NCI-H2081 (cell line): ENCODE measurements around the gene EED.
"Not testable (repeated sequence)": the region's sequence is repeated elsewhere in the genome, so short reads cannot be mapped to it uniquely, and the experiment has no call there.

ENCODE experiments used
- DNase-seq, 2 experiments: peaks; one replicate each; lab custom pipeline; 2025; lab: John Stamatoyannopoulos, UW

The EED gene

DNA sequence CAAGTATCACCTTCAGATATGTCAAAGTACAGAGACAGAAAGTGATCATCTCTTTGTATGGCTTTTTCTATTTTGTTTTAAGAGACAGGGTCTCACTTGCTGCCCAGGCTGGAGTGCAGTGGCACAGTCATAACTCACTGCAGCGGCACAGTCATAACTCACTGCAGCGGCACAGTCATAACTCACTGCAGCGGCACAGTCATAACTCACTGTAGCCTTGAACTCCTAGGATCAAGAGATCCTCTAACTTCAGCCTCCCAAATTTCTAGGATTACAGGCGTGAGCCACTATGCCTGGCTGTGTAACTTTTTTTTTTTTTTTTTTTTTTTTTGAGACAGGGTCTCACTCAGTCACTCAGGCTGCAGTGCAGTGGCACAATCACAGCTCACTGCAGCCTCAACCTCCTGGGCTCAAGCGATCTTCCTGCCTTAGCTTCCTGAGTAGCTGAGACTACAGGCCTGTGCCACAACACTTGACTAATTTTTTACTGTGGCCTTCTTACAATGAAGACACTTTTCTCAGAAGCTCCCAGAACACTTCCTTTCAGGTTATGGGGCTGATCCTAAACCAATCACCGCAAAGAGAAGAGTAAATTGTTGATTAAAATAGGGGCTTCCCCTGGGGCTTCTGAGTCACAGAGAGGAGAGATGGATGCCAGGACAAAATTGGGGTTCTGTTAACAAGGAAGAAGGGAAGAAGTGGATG lies 48.5 kb downstream of the EED start:
- no peak for DNase-seq

DNA sequence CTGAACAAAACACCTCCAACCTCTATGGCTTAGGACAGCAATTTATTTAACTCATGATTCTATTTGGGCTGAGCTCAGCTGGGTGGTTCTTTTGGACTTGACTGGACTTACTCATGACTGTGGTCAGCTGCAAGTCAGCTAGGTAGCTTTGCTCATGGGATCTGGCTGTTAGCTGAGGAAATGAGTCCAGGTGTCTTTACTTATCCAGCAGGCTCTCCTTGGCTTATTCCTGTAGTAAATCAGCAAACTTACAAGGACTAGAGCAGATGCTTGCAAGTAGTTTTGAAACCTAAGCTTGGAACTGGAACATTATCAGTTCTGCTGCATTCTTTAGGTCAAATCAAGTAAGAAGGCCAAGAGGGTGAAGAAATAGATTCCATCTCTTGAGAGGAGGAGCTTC lies 49.5 kb downstream of the EED start:
- no peak for DNase-seq

DNA sequence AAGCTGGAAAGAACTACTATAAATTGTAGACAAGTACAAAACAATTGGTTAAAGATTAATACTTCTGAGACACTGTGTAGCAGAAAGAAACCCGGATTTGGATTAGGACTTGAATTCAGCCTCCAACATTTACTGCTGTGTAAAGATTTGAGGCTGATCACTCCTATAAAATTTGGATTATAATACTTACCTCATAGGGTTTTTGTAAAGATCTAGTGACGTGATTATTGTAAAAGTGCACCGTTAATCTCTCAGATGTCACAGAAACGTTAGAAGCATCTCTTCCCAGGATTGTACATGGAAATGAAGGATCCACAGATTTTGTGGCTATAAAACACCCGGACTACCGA lies 57.2 kb downstream of the EED start:
- no peak for DNase-seq

DNA sequence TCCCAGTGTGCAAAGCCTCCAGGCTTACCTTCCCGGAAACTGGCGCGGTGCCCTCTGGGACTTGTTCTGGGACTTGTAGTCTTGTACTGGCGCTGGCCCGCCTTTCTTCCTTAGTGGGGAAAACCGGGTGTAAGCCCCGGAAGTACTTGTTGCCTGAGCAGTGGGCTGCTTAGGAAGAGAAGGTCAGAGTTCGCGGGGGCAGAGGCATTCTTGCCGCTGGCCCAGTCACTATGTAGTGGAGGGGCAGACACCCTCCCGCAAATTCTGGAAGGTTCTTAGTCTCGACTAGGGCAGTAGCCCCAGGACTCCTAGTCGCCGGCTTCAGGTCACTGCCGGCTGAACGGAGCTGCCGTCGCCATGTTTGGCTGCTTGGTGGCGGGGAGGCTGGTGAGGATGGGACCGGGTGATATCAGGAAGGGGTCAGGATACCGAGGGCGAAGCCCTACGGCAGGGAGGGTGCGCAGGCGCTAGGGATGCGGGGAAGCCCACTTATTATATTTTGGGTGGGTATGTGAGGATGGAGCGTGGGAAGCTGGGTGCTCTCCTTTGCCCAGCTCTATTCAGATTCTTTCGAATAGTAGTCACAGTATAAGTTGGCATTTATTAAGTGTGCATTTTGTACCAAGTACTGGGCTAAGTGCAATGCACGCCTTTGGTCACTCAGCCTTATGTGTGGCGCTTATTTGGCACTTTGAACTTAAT lies 57.7 kb downstream of the EED start, which contains the start of gene HIKESHI:
HIKESHI (plus strand) TSS at position 149 of the 702 bp plus-strand sequence; CDS start at position 358, 209 bp downstream.
- DNase-seq: peak; percentile 98

DNA sequence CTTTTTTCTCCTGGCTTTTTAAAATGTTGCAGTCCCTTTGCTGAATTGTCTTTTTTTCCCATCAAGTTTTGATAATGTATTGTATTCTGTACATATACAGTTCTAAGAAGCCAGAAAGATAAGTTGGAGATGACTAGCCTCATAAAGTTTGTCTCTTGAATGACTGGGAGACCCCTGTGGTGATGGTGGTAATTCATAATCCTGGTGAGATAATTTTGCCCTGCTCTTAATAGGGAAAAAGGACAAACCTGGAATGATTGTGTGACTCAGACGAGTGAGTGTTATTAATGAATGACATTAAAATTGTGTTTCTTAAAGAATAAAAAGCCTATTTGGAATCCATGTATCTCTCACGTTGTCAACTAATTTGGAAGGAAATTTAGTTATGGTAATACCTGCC lies 58.7 kb downstream of the EED start:
- no peak for DNase-seq

DNA sequence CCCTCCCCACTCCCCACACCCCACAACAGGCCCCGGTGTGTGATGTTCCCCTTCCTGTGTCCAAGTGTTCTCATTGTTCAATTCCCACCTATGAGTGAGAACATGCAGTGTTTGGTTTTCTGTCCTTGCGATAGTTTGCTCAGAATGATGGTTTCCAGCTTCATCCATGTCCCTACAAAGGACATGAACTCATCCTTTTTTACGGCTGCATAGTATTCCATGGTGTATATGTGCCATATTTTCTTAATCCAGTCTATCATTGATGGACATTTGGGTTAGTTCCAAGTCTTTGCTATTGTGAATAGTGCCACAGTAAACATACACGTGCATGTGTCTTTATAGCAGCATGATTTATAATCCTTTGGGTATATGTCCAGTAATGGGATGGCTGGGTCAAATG lies 64.2 kb downstream of the EED start:
- not testable (repeated sequence) for DNase-seq

DNA sequence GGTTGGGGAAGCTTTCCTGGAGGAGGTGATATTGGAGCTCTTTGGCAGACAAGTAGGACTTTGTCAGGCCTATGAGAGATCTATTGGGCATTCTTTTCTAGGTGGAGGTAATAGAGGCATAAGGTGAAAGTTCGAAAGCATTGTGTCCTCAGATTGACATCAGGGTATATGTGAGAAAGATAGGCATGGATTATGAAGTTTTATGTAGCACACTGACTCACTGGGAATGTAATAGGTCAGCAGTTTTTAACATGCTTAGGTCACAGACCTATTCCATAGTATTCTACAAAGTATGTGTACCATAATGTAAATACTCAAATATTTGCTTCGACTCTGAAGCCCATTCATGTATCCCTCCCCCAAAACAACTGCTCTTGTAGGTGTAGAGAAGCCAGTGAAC lies 69.2 kb downstream of the EED start:
- DNase-seq: no peak

DNA sequence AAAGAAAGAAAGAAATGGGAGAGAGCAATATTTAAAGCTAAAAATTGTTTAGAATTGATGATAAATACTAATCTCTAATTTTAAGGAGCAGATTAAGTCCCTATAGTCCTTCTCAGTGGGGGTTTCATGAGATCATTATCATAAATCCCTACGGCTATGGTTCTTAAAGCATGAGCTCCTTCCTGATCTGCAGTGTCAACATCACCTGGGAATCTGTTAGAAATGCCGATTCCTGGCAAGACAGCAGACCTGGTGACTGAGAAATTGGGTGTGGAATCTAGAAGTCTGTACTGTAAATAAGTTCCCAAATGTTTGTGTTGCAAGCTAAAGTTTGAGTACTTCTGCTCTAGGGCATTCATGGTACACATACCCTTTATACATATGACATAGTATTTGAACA lies 70.1 kb downstream of the EED start:
- no peak for DNase-seq
